AG04449 (cell line): ENCODE measurements around the gene FHOD3.

Experiments used
- CTCF ChIA-PET: fragments of 350-600 bp; formaldehyde crosslinking; extraction: SDS; loops from one replicate; lab custom pipeline; 2021; ENCODE audit warnings: antibody characterized with exemption; lab: Yijun Ruan, JAX
- POLR2A ChIA-PET: fragments of 400-600, 350-600 bp; formaldehyde crosslinking; extraction: SDS; loops from one replicate; lab custom pipeline; 2020; ENCODE audit warnings: antibody characterized with exemption, inconsistent platforms; lab: Yijun Ruan, JAX
- DNase-seq: peaks from one replicate; pipeline ENCODE4 v3.0.0-alpha.2; 2010; ENCODE audit warnings: low read depth, low spot score
- H3K4me3 ChIP-seq: 2 replicates; pipeline ENCODE4 v1.5.1; 2011; ENCODE audit warnings: low read depth, mild to moderate bottlenecking, control low read depth, low read length
- CTCF ChIP-seq: IDR thresholded peaks from one replicate; pipeline ENCODE4 v1.5.1; 2011; ENCODE audit warnings: mild to moderate bottlenecking, moderate library complexity, low read length, control low read depth, inconsistent platforms; ENCODE audit not compliant: insufficient read depth; ENCODE audit errors: missing control alignments

FHOD3 gene

GRCh38 chr18:36364911-36365624, 67.6 kb downstream of the FHOD3 start:
- no peak for DNase-seq
- CTCF ChIA-PET, result no interaction called here
- POLR2A ChIA-PET, result no interaction called here
- TF ChIP-seq CTCF, result no peak
- no peak overlapping the region for H3K4me3 ChIP-seq

GRCh38 chr18:36365836-36366775, 68.6 kb downstream of the FHOD3 start:
- ChIA-PET CTCF (no interaction called here), POLR2A (no interaction called here)
- no peak for DNase-seq
- no peak overlapping the region for H3K4me3 ChIP-seq
- no peak for TF ChIP-seq CTCF

GRCh38 chr18:36366994-36367839, 69.7 kb downstream of the FHOD3 start:
- POLR2A ChIA-PET, result no interaction called here
- no peak for TF ChIP-seq CTCF
- H3K4me3 ChIP-seq, result no peak overlapping the region
- CTCF ChIA-PET, result interaction anchor here (1.0 kb wide), 1 partner anchor 9 kb away, joined by 3 read pairs; no protein-coding TSS in a partner anchor
- DNase-seq, result no peak

GRCh38 chr18:36368889-36369288, 71.4 kb downstream of the FHOD3 start:
- no peak for TF ChIP-seq CTCF
- POLR2A ChIA-PET, result no interaction called here
- CTCF ChIA-PET, result interaction anchor here (1.0 kb wide), 1 partner anchor 319 kb away, joined by 3 read pairs; no protein-coding TSS in a partner anchor
- H3K4me3 ChIP-seq, result no peak overlapping the region
- no peak for DNase-seq

GRCh38 chr18:36372903-36373311, 75.4 kb downstream of the FHOD3 start:
- no peak for TF ChIP-seq CTCF
- ChIA-PET CTCF (no interaction called here), POLR2A (no interaction called here)
- no peak overlapping the region for H3K4me3 ChIP-seq
- DNase-seq, result peak; percentile 23
